Prostate gland (tissue), 2 donors: Measurements from ENCODE around the gene PACS1.

Experiments
- POLR2A ChIP-seq: fragments of 450-650 bp; IDR thresholded peaks from one replicate; pipeline ENCODE4 v1.6.1; 2016; ENCODE audit warnings: antibody characterized with exemption, mild to moderate bottlenecking
- POLR2AphosphoS5 ChIP-seq: sonication (generic); formaldehyde crosslinking; IDR thresholded peaks from one replicate; pipeline ENCODE4 v1.6.1; 2017; ENCODE audit warnings: antibody characterized with exemption
- TF ChIP-seq, protein P1 (sequence below), 4 experiments: fragments of 200-600 bp in 2 of 4; fragments of 450-650 bp in 2 of 4; sonication (generic) in 2 of 4; IDR thresholded peaks; 1 replicate in 3 of 4; 2 replicates in 1 of 4; pipeline ENCODE4 v1.5.1; 2016 to 2019; ENCODE audit warnings: antibody characterized with exemption in 4 of 4, mild to moderate bottlenecking in 2 of 4, moderate library complexity in 2 of 4

DNA sequence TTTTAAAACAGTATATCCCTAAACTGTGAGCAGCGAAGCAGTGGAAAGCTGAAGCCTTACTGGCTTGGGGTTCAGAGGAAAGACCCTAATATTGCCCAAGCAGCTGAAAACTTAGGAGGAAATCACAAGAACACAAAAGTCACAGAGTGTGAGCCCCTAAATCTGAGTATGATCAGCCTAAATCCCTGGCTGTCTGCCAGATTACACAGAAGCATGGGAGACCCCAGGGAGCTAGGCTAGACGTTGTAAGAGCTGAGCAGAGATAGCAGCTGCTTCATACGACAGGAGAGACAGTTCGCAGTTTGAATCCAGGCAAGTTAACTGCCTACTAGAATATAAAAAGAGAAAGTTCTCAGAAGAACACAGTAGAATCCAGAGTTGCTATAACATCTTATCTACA is 81.2 kb downstream of the PACS1 start:
- TF ChIP-seq, protein P1, sequence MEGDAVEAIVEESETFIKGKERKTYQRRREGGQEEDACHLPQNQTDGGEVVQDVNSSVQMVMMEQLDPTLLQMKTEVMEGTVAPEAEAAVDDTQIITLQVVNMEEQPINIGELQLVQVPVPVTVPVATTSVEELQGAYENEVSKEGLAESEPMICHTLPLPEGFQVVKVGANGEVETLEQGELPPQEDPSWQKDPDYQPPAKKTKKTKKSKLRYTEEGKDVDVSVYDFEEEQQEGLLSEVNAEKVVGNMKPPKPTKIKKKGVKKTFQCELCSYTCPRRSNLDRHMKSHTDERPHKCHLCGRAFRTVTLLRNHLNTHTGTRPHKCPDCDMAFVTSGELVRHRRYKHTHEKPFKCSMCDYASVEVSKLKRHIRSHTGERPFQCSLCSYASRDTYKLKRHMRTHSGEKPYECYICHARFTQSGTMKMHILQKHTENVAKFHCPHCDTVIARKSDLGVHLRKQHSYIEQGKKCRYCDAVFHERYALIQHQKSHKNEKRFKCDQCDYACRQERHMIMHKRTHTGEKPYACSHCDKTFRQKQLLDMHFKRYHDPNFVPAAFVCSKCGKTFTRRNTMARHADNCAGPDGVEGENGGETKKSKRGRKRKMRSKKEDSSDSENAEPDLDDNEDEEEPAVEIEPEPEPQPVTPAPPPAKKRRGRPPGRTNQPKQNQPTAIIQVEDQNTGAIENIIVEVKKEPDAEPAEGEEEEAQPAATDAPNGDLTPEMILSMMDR (IDR thresholded peaks at IDR 0.05), result no peak
- TF ChIP-seq POLR2AphosphoS5, result no peak
- no peak for TF ChIP-seq POLR2A
